Kidney glomerular epithelial cell (primary cell): Measurements from ENCODE around the gene ZBP1.

ENCODE experiments used
- DNase-seq: peaks from one replicate; lab custom pipeline; 2025; lab: John Stamatoyannopoulos, UW

The ZBP1 gene

DNA sequence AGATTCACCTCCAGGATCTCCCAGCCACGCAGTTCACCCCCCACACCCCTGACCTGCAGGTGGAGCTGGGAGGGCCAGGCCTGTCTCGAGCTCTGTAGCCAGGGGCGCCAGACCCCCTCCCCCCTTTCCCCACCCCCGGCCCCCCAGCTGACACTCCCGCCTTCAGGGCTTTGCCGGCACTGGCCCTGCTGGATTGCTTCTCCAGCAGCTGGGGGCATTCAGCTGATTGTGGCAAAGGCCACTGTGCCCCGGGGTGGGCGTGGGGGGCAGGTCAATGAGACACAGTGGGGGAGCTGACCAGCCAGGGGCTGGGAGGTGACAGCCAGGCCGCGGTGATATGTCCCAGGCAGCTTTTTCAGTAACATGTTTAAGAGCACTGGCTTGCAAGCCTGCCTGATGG is 22.2 kb downstream of the ZBP1 start:
- DNase-seq, result no peak

DNA sequence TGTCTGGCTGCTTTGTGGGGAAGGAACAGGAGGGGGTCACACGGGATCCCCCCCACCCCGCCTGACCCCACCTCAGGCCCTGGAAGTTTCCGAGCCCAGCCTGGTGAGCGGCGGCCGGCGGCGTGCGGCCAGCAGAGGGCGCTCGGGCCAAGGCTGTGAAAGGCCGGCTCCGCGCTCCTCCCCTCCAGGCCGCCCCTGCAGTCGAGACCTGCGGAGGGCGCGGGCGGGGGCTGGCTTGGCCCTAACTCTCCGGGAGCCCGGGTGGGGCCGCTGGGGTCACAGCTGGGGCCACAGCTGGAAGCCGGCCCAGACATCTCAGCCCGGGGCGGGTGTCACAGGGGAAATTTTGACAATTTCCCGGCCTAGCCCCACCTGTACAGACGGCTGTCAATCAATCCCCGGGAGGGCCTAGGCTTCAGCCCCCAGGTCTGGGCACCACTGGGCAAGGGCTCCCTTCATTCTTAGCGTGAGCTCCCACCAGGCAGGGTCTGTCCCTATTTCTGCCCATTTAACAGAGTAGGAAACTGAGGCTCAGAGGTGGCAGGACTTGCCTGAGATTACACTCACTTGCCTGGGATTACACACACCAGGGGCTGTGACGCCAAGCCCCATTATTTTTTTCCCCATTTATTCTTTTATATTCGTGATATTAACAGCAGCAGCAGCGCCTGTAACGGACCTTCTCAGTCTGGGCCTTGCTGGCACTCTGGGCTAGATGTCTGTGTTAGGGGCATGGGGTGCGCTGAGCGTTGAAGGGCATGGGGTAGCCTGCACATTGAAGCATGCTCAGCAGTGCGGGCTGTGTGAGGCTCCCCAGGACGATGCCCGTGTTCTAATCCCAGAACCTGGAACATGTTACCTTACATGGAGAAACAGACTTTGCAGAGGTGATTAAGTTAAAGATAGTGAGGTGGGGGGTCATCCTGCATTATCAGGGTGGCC is 23.0 kb downstream of the ZBP1 start:
- DNase-seq, result peak; percentile 28

GRCh38 chr20:57596358-57596757 is 23.9 kb downstream of the ZBP1 start:
- no peak for DNase-seq

GRCh38 chr20:57595041-57596030 is 24.9 kb downstream of the ZBP1 start:
- DNase-seq, result no peak

DNA sequence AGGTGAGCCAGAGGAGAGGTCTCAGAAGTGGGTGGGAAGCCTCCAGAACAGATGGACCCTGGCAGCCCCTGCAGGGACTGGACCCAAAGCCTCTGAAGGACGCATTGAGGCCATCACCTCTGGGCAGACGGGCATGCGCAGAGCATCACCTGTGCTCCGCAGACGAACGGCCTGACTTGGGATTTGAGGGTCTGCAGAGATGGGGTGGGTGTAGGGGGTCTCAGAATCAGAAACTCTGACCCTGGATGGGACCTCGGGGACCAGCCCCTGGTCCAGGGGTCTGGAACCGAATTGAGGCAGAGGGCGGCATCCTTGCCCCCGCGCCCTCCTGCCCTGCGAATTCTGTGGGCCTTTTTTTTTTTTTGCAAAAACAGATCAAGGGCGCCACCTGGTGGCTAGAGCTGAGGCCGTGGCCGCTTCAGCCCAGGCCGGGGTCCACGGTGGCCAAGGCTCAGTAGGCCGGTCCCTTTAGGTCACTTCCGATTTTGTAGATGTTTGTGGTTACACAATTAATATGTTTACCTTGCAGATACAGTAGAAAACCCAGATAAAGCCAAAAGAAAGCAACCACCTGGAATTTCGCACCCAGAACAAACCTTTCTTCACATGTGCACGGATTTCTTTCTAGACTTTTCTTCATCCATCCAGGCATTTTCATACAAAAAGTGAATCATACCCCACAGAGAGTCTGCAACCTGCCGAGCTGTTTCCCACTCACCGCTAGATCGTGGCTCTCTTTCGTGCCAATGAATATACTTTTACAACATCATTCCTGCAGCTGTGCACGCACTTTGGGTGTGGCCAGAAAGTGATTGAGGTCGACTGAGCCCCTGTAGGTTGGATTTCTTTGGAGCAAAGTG is 25.9 kb downstream of the ZBP1 start:
- no peak for DNase-seq

GRCh38 chr20:57593134-57593886 is 26.9 kb downstream of the ZBP1 start:
- DNase-seq, result no peak

DNA sequence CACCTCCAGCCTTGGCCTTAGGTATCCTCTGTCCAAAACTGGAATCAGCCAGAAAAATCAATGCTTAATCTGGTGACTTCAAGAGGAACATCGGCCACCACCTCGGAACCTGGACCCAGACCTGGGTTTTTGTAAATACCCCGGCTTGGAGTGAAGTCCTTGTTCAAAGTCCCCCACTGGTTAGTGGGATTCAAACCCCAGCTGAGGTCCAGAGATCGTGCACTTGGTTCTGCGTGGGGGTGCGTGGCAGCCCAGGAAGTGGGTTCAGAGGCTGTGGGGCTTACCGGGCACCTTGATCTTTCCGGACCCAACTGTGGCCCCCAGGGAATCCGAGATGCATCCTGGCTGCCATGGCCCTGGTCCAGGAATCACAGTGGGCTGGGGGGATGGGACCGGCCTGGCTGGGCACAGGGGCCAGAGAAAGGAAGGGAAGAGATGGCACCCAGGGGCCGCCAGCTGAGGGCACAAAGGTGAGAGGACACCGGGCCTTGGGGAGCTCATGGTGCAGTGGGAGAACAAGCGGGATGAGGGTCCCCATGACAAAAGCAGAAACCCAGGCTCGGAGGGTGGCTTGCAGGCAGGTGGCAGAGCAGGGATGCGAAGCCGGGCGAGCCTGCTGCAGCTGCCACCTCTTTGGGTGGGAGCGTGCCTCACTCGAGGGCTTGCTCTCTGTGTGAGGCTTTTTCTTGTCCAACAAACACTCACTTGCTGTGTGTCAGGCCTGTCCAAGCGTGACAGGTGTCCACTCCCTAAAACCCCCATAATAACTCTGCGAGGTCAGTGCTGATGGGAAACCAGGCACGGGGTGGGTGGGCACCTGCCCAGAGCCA is 27.7 kb downstream of the ZBP1 start:
- DNase-seq, result peak; percentile 8

DNA sequence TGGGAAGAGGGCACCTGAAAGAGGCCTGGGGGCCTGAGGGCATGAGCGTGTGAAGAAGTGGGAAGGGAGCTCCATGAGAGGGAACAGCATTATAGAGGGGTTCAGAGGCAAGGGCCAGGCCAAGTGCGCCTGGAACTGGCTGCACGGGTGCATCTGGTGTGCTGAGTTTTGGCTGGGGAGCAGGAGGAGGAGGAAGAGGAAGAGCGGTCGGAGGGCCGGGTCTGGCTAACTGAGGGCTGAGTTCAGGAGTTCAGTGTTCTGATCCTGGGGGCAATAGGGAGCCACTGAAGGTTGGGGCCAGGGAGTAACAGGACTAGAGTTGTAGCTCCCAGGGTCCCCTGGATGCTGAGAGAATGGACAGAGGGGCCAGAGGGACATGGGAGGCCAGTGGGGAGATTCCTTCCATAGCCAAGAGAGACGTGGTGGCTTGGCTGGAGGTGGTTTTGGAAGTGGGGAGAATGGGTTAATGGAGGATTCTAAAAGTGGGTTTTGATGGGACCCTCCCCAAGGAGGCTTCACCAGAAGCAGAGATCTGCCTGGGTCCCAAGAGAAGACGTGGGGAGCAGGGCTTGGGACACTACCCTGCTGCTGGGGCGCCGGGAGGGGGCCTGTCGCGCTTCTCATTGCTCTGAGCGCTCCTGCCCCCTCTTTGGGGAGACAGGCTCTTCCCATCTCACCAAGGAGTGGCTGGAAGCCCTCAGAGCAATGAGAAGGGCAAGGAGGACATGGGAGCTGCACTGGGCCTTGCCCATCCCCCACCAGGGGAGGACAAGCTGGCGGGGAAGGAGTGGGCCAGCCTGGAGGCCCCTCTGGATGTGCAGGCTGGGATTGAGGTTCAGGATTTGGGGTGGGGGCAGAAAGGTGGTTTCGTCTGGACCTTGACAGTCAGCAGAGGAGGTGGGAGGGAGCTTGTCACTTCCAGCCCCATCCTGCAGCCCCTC is 28.7 kb downstream of the ZBP1 start:
- DNase-seq, result no peak

DNA sequence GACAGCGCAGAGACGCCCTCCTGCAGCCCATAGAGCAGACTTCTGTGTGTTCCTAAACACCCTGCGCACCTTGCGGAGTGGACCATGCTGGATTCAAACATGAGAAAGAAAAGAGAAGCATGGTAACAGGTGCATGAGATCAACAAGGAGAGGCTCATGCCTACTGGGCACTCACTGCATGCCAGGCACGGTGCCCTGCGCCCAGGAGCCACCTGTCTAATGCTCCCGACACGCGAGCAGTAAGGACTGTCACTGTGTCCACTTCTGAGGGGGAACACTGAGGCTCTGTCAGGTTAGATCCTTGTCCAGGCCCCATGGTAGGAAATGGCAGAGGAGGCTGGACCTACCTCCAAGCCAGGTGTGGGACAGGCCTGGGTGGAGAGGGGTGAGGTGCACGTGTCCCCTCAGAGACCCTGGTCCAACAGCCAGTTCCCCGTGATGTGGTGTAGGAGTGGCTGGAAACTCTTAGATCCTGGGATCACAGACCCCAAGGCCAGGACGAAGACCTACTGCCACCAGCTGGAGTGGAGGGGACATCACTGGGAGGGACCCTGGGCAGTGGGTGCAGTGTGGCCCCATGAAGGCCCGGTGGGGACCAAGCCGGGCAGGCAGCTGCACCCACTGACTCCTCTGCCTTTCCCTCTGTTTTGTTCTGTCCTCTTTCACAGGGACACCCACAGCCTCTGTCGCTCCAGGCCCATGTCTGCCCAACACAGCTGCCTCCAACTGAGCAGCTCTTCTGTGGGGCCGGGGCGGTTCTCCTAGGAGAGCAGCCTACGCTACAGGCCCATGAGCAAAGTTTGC is 29.5 kb downstream of the ZBP1 start:
- no peak for DNase-seq

GRCh38 chr20:57589728-57590484 is 30.3 kb downstream of the ZBP1 start:
- DNase-seq, result no peak

GRCh38 chr20:57589123-57589727 is 31.0 kb downstream of the ZBP1 start:
- no peak for DNase-seq

- DNase-seq, result no peak
Measured at GRCh38 chr20:57588596-57588995, 31.6 kb downstream of the ZBP1 start.

GRCh38 chr20:57587989-57588377 is 32.2 kb downstream of the ZBP1 start:
- no peak for DNase-seq

DNA sequence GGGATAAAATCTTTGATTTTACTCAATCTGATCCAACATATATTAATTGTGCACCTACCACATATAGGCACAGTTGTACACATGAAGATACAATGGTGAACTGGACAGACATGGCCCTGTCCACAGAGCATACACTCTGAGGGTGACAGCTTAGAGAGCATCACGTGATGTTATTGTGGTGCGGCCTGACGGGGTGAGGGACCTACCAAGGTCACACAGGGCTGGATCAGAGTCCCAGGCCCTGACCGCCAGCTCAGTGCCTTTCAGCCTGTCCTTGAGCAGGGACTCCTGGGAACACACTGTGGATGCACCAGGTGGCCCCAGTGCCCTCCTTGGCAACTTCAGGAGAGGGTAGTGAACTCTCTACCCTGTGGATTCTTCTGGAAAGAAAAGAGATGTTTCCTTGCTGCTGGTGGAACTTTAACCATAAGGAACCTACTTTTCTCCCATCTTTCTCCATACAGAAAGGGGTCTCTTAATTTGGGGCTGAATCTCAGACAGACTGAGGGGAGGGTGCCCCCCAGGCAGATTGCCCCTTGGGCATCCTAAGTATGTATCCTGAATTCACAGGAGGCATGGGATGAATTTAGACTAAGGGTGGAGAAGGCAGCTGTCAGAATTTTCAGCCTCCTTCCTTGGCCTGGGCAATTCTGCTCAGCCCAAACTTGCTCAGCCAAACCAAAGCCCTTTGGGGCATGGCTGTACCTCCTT is 32.8 kb downstream of the ZBP1 start:
- DNase-seq, result no peak

DNA sequence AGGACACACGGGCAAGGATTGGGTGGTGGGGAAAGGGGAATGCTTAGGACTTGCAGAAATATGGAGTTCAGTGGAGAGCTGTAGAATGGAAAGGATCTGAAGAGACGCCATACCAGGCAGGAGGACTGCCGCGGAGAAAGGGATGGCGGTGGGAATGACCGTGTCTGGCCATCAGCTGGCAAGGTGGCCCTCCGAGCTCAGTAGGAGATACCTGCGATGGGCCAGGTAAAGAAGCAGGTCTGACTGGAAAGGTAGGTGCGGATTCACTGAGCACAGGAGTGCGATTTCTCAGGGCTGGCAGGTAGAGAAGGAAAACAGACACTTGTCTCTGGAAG is 33.3 kb downstream of the ZBP1 start:
- no peak for DNase-seq

- no peak for DNase-seq
Measured at GRCh38 chr20:57586370-57586793, 33.8 kb downstream of the ZBP1 start.
